Ovary (tissue), 3 donors: ENCODE results near the gene NBPF3.
"Not testable (repeated sequence)": the region's sequence is repeated elsewhere in the genome, so short reads cannot be mapped to it uniquely, and the experiment has no call there.

Source experiments
- CTCF ChIP-seq, 3 donors: fragments of 450-650 bp in 2 of 3; fragments of 200-600 bp in 1 of 3; IDR thresholded peaks; one replicate each; pipeline versions ENCODE4 v1.5.1 to v1.8.0; 2016 to 2022; ENCODE audit warnings: antibody characterized with exemption in 3 of 3, mild to moderate bottlenecking in 1 of 3
- POLR2A ChIP-seq: fragments of 450-650 bp; IDR thresholded peaks from one replicate; pipeline ENCODE4 v1.6.1; 2017; ENCODE audit warnings: antibody characterized with exemption, mild to moderate bottlenecking, moderate library complexity
- donor health status: DM: no; HTN: no; CAD: no.

GRCh38 chr1:21427798-21428480 lies 12.0 kb upstream of the NBPF3 start:
- TF ChIP-seq CTCF (IDR thresholded peaks at IDR 0.05); POLR2A: not testable (repeated sequence)
